T follicular helper cell (primary cell): ENCODE data around the gene ABCA6.

Source experiments
- DNase-seq: peaks from one replicate; pipeline ENCODE4 v3.0.0-alpha.2; 2020; ENCODE audit warnings: low read depth

The ABCA6 gene

DNA sequence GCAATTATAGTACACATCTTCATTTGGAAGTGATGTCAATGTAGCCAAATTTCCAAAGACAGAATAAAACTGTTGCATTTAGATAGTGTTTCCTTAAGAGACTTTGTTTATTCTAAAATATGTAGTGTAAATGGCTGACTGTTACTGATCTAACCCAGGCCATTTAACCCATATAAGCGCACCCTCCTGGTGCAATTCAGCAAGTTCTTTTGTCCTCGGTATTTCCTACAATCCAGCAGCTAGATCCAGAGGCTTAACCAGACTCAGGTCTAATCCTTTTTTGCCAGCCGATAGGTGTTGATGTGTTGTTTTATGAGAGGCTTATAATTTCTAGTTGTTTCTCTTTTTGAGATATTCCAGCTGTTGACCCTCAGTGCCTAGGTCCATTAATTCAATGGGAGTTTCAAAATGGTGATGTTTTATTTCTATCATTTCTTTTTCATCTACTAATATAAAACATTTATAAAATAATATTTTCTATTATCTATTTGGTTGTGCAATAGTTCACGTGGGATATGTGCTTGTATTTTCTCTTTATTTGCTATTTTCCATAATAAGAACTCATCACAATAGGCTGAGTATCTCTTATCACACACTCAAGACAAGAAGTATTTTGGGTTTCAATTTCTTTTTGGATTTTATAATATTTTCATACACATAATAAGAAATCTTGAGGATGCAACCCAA, 95.4 kb downstream of the ABCA6 start:
- DNase-seq = no peak

DNA sequence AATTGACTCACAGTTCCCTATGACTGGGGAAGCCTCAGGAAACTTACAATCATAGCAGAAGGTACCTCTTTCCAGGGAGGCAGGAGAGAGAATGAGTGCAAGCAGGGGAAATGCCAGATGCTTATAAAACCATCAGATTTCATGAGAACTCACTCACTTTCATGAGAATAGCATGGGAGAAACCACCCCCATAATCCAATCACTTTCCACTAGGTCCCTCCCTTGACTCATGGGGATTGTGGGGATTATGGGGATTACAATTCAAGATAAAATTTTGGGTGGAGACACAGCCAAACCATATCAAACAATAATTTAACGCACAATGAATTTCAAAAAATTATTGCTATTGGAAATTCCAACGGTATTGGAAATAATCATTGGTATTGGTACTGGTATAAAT, 96.0 kb downstream of the ABCA6 start:
- DNase-seq = no peak

DNA sequence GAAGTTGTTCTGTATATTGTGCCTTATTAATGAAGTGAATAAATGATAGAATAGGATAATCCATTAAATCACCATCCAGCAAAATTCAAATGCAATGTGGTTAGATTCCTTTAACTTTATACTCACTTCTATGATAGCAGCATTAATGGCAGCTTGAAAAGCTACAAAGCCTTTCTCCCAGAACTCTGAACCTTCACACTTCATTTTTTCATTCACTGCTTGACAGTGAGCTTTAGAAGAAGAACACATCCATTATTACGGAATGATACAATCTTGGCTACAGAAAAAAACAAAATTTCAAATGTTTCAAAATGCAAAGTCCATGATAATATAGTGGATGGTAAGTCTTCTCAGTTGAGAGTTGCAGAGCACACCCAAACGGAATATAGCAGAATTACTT, 97.3 kb downstream of the ABCA6 start:
- no peak for DNase-seq

DNA sequence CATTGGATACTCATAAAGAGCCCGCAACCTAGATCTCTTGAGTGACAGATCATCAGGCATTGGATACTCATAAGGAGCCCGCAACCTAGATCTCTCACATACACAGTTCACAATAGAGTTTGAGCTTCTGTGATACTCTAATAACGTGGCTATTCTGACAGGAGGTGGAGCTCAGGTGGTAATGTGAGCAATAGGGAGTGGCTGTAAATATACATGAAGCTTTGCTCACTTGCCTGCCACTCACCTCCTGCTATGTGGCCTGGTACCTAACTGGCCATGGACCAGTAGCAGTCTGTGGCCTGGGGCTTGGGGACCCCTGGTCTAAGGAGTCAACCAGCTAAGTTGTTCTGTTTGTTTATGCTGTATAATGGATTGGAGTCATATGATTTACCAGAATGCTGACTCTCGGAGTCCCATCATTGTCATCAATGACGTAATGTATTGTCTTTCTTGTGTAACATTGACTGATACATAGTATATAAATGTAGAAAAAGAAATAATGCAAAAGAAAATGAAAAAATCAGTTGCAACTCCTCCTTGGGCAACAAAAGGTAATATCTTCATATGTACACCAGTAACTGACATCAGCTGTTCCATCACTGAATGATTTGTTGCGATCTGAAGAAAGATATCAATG, 98.5 kb downstream of the ABCA6 start:
- no peak for DNase-seq

DNA sequence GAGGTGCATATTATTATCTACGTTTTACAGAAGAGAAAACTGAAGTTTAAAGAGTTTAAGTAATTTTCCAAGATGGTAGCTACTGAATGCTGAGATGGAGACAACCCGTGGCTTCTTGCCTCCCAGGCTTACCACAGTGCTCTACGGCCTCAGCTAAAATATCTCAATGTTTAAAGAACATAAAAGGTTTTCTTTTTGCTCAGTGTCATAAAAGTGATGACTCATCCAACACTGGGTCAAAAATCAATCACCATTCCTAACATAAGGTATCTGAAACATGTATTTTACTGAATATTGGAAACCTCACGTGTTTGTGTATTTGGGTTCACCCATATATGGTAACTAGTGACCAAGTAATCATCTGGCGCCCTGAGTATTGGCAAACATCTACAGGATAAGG, 99.4 kb downstream of the ABCA6 start:
- DNase-seq = no peak

DNA sequence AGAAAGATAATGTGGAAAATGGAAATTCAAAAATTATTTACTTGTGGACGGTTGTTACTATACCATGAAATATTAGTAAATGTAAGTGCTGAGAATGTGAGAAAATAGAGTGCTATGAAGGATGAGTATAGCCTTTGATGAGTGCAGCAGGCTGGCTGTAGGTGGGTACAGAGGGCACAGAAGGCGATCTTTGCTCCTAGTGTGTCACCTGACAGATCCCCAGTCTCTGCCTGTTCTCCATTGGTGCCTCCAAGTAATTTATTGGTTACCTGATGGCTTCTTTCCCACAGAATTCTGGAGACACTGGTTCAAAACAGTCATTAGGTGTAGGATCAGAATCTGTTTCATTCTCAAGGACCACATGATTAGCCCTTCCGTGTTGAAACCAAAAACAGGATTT, 109.9 kb downstream of the ABCA6 start:
- no peak for DNase-seq

DNA sequence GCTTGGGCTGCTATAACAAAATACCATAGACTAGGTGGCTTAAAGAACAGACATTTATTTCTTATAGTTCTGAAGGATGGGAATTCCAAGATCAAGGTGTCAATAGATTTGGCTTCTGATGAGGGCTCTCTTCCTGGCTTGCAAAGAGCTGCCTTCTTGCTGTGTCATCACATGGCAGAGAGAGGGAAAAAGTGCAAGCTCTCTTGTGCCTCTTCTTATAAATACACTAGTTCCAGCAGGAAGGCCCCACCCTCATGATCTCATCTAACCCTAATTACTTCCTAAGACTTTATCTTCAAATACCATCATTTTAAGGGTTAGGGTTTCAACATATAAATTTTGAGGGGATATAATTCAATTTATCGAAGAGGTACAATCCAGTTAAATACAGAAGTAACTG, 111.5 kb downstream of the ABCA6 start:
- DNase-seq = no peak
